Smooth muscle cell (in vitro differentiated cells): Measurements from ENCODE around the gene PEX11A. TPM values are rescaled to one million over a fixed set of nuclear protein-coding genes. Genes with fewer than 3 reads are reported as not detected.

Experiments used
- DNase-seq: peaks from one replicate; lab custom pipeline; 2025; ENCODE audit not compliant: unreplicated experiment; lab: John Stamatoyannopoulos, UW
- H2AFZ ChIP-seq: fragments of 200-600 bp; sonication (generic); 2 replicates; pipeline ENCODE4 v1.6.0; 2016; ENCODE audit warnings: antibody characterized with exemption, low read depth, mild to moderate bottlenecking
- H3F3A ChIP-seq: fragments of 200-600 bp; sonication (generic); 2 replicates; pipeline ENCODE4 v1.6.0; 2017; ENCODE audit warnings: antibody characterized with exemption, low read depth
- H3K27ac ChIP-seq: fragments of 200-600 bp; sonication (generic); 2 replicates; pipeline ENCODE4 v1.5.1; 2016; ENCODE audit warnings: low read depth, mild to moderate bottlenecking
- H3K27me3 ChIP-seq: fragments of 200-600 bp; sonication (generic); 2 replicates; pipeline ENCODE4 v1.6.1; 2016; ENCODE audit warnings: low read depth, mild to moderate bottlenecking
- H3K36me3 ChIP-seq: fragments of 200-600 bp; sonication (generic); 2 replicates; pipeline ENCODE4 v1.5.1; 2016; ENCODE audit warnings: low read depth
- H3K4me1 ChIP-seq: fragments of 200-600 bp; sonication (generic); 2 replicates; pipeline ENCODE4 v1.5.1; 2016; ENCODE audit warnings: low read depth
- H3K4me2 ChIP-seq: fragments of 200-600 bp; sonication (generic); 2 replicates; pipeline ENCODE4 v1.6.0; 2016; ENCODE audit warnings: mild to moderate bottlenecking
- H3K4me3 ChIP-seq: fragments of 200-600 bp; sonication (generic); 2 replicates; pipeline ENCODE4 v1.5.1; 2016; ENCODE audit warnings: mild to moderate bottlenecking
- H3K79me2 ChIP-seq: fragments of 200-600 bp; sonication (generic); 2 replicates; pipeline ENCODE4 v1.6.0; 2016; ENCODE audit warnings: low read depth, mild to moderate bottlenecking
- H3K9ac ChIP-seq: fragments of 200-600 bp; sonication (generic); 2 replicates; pipeline ENCODE4 v1.6.0; 2016; ENCODE audit warnings: low read depth
- H3K9me3 ChIP-seq: fragments of 200-600 bp; sonication (generic); replicated peaks from 2 replicates; pipeline ENCODE4 v1.5.1; 2016; ENCODE audit warnings: low read depth
- H4K20me1 ChIP-seq: fragments of 200-600 bp; sonication (generic); 2 replicates; pipeline ENCODE4 v1.6.0; 2016; ENCODE audit warnings: low read depth
- CTCF ChIP-seq: fragments of 200-600 bp; sonication (generic); IDR thresholded peaks from 2 replicates; pipeline ENCODE4 v1.5.1; 2017; ENCODE audit warnings: borderline replicate concordance, mild to moderate bottlenecking, antibody characterized with exemption; ENCODE audit not compliant: insufficient read depth, poor library complexity, severe bottlenecking
- WGBS: methylation state at CpG from one replicate; pipeline ENCODE4 v1.1.7; 2016; ENCODE audit warnings: low lambda C conversion rate; 5-methylcytosine and 5-hydroxymethylcytosine counted together
- polyA plus RNA-seq: library from polyadenylated mRNA; unstranded; fragments of >200 nt; fragmentation: Nextera tagmentation; extraction: Ambion mirVana; gene quantifications from 2 replicates; pipeline ENCODE4 v1.2.1, GENCODE V29; 2016
- total RNA-seq: library from RNA; depleted of rRNA; stranded (reverse); fragments of >200 nt; gene quantifications from 2 replicates; pipeline ENCODE4 v1.2.3, GENCODE V29; 2014

Gene PEX11A
- total and polyA plus RNA-seq, 2 experiments from 2014 or later, result 3.8 to 4.7 TPM

GRCh38 chr15:89679212-89679611 lies 11.3 kb downstream of the PEX11A start, which contains the start of gene PLIN1:
PLIN1 (minus strand) TSS chr15:89679367; CDS start chr15:89677489, 1,878 bp downstream.
- H3K4me1 ChIP-seq, result no peaks in the 10 kb centered on the region
- 97% methylated on average over 2 of the region's 2 CpGs for WGBS
- no peaks in the 10 kb centered on the region for H4K20me1 ChIP-seq
- H3K9ac ChIP-seq, result no peak within 1 kb of the TSS
- no peak for DNase-seq
- no peaks in the 10 kb centered on the region for H3K79me2 ChIP-seq
- no peak within 1 kb of the TSS for H3K4me3 ChIP-seq
- H2AFZ ChIP-seq, result no peak within 1 kb of the TSS
- no peak within 1 kb of the TSS for H3K27ac ChIP-seq
- no peaks in the 10 kb centered on the region for H3K36me3 ChIP-seq
- no peaks in the 10 kb centered on the region for H3F3A ChIP-seq
- H3K9me3 ChIP-seq, result no peaks in the 10 kb centered on the region
- no peak within 1 kb of the TSS for H3K4me2 ChIP-seq
- TF ChIP-seq CTCF, result no peak
- H3K27me3 ChIP-seq, result no peaks in the 10 kb centered on the region

- Histone ChIP-seq H3K9me3 (no peaks in the 10 kb centered on the region), H3K4me1 (no peaks in the 10 kb centered on the region), H3F3A (no peaks in the 10 kb centered on the region), H3K36me3 (no peaks in the 10 kb centered on the region), H3K27me3 (no peaks in the 10 kb centered on the region), H3K9ac (no peak overlapping the region), H3K4me3 (no peak overlapping the region), H3K79me2 (no peaks in the 10 kb centered on the region), H2AFZ (no peak overlapping the region), H3K27ac (no peak overlapping the region), H3K4me2 (no peak overlapping the region), H4K20me1 (no peaks in the 10 kb centered on the region)
- WGBS, result 86% methylated on average over 1 of the region's 1 CpG
- no peak for DNase-seq
- no peak for TF ChIP-seq CTCF
Measured at GRCh38 chr15:89677381-89677780, 13.2 kb downstream of the PEX11A start.

GRCh38 chr15:89675606-89676005 lies 14.9 kb downstream of the PEX11A start:
- Histone ChIP-seq H2AFZ (no peak overlapping the region), H3K9ac (no peak overlapping the region), H3K4me2 (no peak overlapping the region), H3K4me1 (no peaks in the 10 kb centered on the region), H3K79me2 (no peaks in the 10 kb centered on the region), H3K36me3 (no peaks in the 10 kb centered on the region), H4K20me1 (no peaks in the 10 kb centered on the region), H3K9me3 (no peaks in the 10 kb centered on the region), H3K27ac (no peak overlapping the region), H3K27me3 (no peaks in the 10 kb centered on the region), H3K4me3 (no peak overlapping the region), H3F3A (no peaks in the 10 kb centered on the region)
- no peak for DNase-seq
- no peak for TF ChIP-seq CTCF
- WGBS, result 89% methylated on average over 6 of the region's 6 CpGs

GRCh38 chr15:89674526-89674925 lies 16.0 kb downstream of the PEX11A start:
- TF ChIP-seq CTCF, result no peak
- H3K79me2 ChIP-seq, result no peaks in the 10 kb centered on the region
- no peaks in the 10 kb centered on the region for H3K4me1 ChIP-seq
- WGBS, result 90% methylated on average over 4 of the region's 4 CpGs
- H3F3A ChIP-seq, result no peaks in the 10 kb centered on the region
- DNase-seq, result no peak
- H3K4me2 ChIP-seq, result no peak overlapping the region
- H4K20me1 ChIP-seq, result no peaks in the 10 kb centered on the region
- no peaks in the 10 kb centered on the region for H3K27me3 ChIP-seq
- no peak overlapping the region for H2AFZ ChIP-seq
- H3K27ac ChIP-seq, result no peak overlapping the region
- no peak overlapping the region for H3K4me3 ChIP-seq
- no peaks in the 10 kb centered on the region for H3K36me3 ChIP-seq
- no peak overlapping the region for H3K9ac ChIP-seq
- H3K9me3 ChIP-seq, result no peaks in the 10 kb centered on the region
